Urothelium cell line (cell line): ENCODE data around the gene TMEM158.

Source experiments
- DNase-seq: peaks from one replicate; pipeline ENCODE4 v3.0.0; 2011; ENCODE audit warnings: low spot score, mixed read lengths
- FAIRE-seq: peaks from 2 replicates; lab custom pipeline; 2011; peaks lifted over from hg19 to GRCh38; lab: Jason Lieb, UNC

The TMEM158 gene

GRCh38 chr3:45235409-45235808, 9.3 kb upstream of the TMEM158 start:
- no peak for FAIRE-seq
- no peak for DNase-seq

GRCh38 chr3:45234250-45234649, 8.2 kb upstream of the TMEM158 start:
- no peak for DNase-seq
- FAIRE-seq: no peak

DNA sequence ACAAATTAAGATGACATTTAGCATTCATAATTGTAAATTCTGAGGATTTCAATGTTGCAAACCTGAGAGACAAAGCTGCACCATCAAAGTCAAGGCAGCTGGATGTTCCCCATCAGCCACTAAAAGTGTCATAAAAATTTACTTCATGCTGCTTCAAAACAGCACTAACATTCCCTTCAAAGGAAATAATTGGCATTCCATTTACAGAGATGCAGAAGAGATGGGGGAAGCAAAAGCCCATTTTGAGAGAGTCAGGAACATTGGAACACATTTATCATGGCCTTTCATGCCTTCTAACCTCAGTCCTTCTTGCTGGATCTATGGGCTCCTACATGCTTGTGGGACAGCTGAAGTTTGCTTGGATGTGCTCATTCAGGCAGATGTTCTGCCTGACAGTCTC, 6.4 kb upstream of the TMEM158 start:
- no peak for DNase-seq
- no peak for FAIRE-seq

DNA sequence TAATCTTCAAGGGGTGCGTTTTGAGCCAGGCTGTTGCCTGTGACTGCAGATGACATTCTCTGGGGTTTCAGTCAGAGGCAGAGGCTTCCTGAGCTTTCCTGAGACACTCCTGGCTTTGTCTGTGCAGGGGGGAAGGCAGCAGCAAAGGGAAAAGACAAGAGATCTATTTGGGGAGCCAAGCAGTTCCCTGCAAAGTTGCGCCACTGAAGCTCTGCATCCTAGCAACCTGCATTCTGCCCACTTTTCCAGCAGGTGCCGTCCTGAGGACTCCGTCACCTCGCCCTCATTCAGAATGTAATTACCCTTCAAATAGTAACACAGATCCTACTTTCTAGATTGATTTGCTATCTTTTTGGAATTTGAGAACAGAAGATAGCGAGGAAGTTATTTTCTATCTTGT, 1.9 kb upstream of the TMEM158 start:
- DNase-seq: no peak
- FAIRE-seq: no peak

GRCh38 chr3:45227071-45227820, 1.2 kb upstream of the TMEM158 start:
- DNase-seq (no peak), FAIRE-seq (no peak)

- peak; percentile 45 for DNase-seq
- FAIRE-seq: peak; percentile 73
Measured at GRCh38 chr3:45225465-45226205, 452 bp downstream of the TMEM158 start.

- DNase-seq (peak; percentile 75), FAIRE-seq (peak; percentile 83)
Measured at GRCh38 chr3:45224824-45225464, 1.1 kb downstream of the TMEM158 start.

DNA sequence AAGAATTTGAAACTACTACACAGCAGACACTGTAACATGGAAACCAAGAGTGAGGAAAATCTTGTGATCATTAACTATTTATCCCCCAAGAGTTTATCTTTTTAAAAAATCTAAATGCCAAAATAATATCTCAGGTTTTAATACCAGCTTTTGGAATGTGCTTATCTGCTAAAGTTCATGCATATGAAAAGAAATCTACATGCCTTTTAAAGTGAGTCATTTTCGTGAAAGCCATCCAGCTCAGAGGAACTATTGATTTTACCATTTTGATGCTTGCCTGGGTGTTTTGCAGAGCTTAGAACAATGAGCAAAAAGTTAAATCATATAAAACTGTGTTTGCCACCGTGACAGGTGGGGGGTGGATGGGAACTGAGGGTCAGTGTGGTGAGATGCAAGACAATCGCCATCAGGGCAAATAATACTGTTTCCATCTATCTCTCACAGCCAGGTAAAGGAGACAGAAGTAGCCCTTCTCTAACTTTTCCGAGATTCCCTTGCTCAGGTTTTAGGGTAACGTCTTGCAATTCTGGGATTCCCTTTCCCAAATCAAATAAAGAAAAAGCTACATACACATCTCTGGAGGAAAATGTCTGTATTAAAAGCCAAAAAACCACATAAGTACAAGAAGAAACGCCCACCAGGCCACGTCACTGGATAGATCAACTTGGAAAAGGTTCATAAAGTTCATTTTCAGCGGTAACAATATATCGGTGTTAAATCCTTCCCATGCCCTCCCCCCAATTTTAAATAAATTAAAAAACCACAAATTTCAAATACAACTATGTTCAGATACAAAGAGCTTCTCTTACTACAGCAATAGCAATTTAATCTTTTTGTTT, 2.0 kb downstream of the TMEM158 start:
- DNase-seq (no peak), FAIRE-seq (no peak)

DNA sequence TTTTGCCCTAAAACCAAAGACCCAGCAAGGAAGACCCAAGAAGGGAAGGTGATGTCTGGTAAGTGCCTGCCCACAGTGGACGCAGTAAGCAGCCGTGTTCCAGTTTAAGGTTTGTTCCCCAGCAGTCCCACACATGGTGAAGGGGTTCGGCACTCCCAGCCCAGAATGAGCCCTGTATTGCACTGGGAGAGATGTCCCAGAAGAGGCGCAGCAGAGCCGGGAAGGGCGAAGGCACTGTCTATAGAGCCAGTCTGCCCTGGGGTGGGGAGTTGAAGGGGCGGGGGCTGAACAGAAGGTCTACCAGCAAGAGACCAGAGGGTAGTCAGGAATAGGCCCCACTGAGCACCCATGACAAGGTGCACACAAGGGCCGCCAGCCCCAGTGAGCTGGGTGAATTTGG, 6.4 kb downstream of the TMEM158 start:
- DNase-seq (no peak), FAIRE-seq (no peak)

- no peak for FAIRE-seq
- peak; percentile 60 for DNase-seq
Measured at GRCh38 chr3:45218578-45219390, 7.3 kb downstream of the TMEM158 start.

GRCh38 chr3:45216021-45216609, 10.0 kb downstream of the TMEM158 start:
- DNase-seq: no peak
- FAIRE-seq: no peak

GRCh38 chr3:45215466-45215865, 10.6 kb downstream of the TMEM158 start:
- FAIRE-seq (no peak), DNase-seq (no peak)

DNA sequence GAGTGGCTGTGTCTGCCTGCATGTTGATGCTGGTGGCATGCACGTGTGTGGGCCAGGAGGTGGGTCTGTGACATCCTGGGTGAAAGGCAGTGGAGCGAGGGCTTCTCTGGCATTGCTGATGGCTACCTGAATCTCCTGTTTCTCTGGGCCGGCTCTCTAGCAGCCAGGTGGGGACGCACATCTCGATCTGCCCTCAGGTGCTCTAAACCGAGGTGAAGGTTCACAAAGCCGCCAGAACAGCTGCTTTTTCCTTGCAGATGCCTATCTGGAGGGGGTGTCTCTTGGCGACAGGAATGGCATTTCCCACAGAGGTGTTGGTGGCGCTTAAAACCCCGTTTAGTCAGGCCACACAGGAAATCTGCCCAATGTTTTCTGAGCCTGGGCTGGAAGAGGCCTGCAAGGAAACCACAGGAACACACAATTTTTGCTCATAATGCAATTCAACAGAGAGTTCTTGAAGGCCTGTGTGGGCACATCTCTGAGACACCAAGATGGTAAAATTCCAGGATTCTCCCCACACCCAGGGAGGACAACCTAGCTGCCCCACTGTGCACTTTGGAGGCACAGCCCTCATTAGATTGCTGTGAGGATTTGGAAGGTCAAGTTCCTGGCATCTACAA, 11.9 kb downstream of the TMEM158 start:
- no peak for FAIRE-seq
- no peak for DNase-seq

- DNase-seq (no peak), FAIRE-seq (no peak)
Measured at GRCh38 chr3:45212095-45212468, 14.0 kb downstream of the TMEM158 start.

DNA sequence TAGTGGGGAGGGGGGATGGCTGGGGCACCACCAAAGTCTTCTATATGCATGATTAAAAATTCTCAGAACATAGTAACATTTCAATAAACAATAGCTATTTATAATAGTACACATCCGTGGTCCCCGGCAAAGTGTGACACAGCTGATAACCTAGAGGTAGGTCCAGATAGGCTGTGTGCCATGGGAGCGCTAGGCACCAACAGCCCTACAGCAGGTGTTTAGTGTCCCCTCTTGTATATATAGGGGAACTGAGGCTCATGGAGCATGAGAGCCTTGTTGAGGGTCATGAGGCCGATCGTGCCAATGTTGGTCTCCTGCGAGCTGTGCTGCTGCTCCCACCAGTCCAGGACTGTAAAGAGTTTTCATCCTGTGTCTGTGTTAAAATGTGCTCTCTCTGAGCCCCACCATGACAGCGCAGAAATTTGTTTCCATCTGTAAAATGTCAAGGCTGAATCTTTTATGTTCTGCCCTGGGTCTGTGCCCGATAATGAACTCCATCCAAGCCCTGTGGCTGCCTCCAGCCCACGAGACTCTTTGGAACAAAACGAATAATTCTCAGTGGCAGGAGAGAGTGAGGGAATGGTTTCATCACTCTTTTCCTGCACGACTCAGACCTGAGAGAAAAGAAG, 14.5 kb downstream of the TMEM158 start:
- FAIRE-seq (no peak), DNase-seq (no peak)

- peak; percentile 81 for DNase-seq
- peak; percentile 77 for FAIRE-seq
Measured at GRCh38 chr3:45210308-45211041, 15.6 kb downstream of the TMEM158 start.

GRCh38 chr3:45209526-45209925, 16.6 kb downstream of the TMEM158 start:
- FAIRE-seq (no peak), DNase-seq (no peak)

- DNase-seq: no peak
- no peak for FAIRE-seq
Measured at GRCh38 chr3:45208586-45208985, 17.5 kb downstream of the TMEM158 start.
